ENCODE measurements around the gene COX11.

GRCh38 chr17:54937426-54937825 is 31.0 kb downstream of the COX11 start:
- TF ChIP-seq HDAC6 (IDR thresholded peaks at IDR 0.05; ENCODE audit: low read depth, low read length) = no peak
- TF ChIP-seq EGR1 (IDR thresholded peaks at IDR 0.05; ENCODE audit: borderline replicate concordance, low read depth, low read length) = no peak
- TF ChIP-seq EP300 (IDR thresholded peaks at IDR 0.05; ENCODE audit: borderline replicate concordance in 1 of 2, low read depth in 2 of 2, low read length in 2 of 2) = no peak
- TF ChIP-seq CTCF (IDR thresholded peaks at IDR 0.05; ENCODE audit: control extremely low read depth in 1 of 3, insufficient read depth in 1 of 3, low read depth in 1 of 3, low read length in 3 of 3) = no peak
- TF ChIP-seq EZH2 (IDR thresholded peaks at IDR 0.05; ENCODE audit: low read depth, low read length, severe bottlenecking) = no peak
- no peak for TF ChIP-seq SAP30 (IDR thresholded peaks at IDR 0.05; ENCODE audit: insufficient read depth, insufficient replicate concordance, low read length)
- TF ChIP-seq CHD2 (IDR thresholded peaks at IDR 0.05; ENCODE audit: low read length) = no peak

Data from H1 (cell line).